Measurements from ENCODE around the gene FARSB. TPM values are rescaled to one million over a fixed set of nuclear protein-coding genes. Genes with fewer than 3 reads are reported as not detected.
A peak's percentile ranks its signal among the peaks of the same experiment; 100 is the strongest.

Gene FARSB
- total and polyA plus RNA-seq, 4 donors, result 16.2 to 41.8 (median 32.4) TPM

DNA sequence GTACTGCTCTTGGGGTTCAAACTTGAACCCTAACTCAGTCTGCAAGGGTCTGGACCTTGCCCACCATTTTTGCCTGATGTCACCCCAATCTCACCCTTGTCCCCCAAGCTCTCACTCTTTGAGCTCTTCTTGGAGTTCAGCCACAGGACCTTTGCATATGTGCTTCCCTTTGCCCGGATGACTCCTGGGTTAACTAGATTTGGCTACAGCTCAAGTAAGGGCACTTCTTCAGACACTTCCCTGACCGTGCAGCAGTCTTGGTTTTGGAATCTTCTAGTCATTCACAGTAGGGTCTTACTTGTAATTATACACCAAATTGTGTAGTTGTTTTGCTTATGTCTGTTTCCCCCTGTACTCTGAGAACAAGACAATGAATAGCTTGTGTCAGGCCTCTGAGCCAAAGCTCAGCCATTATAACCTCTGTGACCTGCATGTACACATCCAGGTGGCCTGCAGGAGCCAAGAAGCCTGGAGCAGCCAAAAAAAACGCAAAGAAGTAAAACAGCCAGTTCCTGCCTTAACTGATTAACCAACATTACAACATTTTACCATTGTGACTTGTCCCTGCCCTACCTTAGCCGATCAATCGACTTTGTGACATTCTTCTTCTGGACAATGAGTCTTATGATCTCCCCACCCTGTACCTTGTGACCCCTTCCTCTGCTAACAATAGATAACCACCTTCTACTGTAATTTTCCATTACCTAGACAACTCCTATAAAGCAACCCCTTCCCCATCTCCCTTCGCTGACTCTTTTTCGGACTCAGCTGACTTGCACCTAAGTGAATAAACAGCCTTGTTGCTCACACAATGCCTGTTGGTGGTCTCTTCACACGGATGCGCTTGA, 14.5 kb upstream of the FARSB start:
- no peak overlapping the region for H3K27ac ChIP-seq (ENCODE audit: low read depth, low read length)
- no peak for DNase-seq (ENCODE audit: low read depth in 4 of 6, low spot score in 6 of 6)
- no peaks in the 10 kb centered on the region for H3K9me3 ChIP-seq (ENCODE audit: control insufficient read depth, insufficient read depth, low read length)
- 74% methylated on average over 9 of the region's 9 CpGs for WGBS (ENCODE audit: insufficient coverage)
- H3K4me1 ChIP-seq (ENCODE audit: control insufficient read depth, insufficient read depth, low read length), result peaks cover 9% of the 10 kb centered on the region
- H3K36me3 ChIP-seq (ENCODE audit: control insufficient read depth, insufficient read depth, low read length), result no peaks in the 10 kb centered on the region
- no peak overlapping the region for H3K4me3 ChIP-seq (ENCODE audit: low read depth, low read length)
- H3K27me3 ChIP-seq (ENCODE audit: control insufficient read depth, insufficient read depth, low read length), result peaks cover 13% of the 10 kb centered on the region

DNA sequence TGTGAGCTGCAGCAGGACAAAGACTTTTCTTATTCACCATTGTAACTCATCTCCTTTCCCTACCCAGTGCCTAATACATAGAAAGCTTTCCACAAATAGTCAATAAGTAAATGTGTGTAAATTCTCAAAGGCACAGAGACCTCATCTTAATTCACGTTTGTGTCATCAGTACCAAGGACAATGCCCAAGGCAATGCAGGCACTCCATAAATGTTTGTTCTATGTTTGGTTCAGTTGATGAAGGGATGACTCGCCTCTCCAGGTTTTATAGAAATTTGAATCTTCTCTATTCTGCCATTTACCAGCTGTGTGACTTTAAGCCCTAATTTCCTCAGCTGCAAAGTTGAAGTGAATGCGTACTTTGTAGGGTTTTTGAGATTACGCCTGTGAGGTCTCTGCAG, 13.5 kb upstream of the FARSB start:
- H3K9me3 ChIP-seq (ENCODE audit: control insufficient read depth, insufficient read depth, low read length), result no peaks in the 10 kb centered on the region
- peaks cover 13% of the 10 kb centered on the region for H3K27me3 ChIP-seq (ENCODE audit: control insufficient read depth, insufficient read depth, low read length)
- no peak overlapping the region for H3K4me3 ChIP-seq (ENCODE audit: low read depth, low read length)
- DNase-seq (ENCODE audit: low read depth in 4 of 6, low spot score in 6 of 6), result no peak
- no peak overlapping the region for H3K27ac ChIP-seq (ENCODE audit: low read depth, low read length)
- H3K36me3 ChIP-seq (ENCODE audit: control insufficient read depth, insufficient read depth, low read length), result no peaks in the 10 kb centered on the region
- peaks cover 9% of the 10 kb centered on the region for H3K4me1 ChIP-seq (ENCODE audit: control insufficient read depth, insufficient read depth, low read length)
- WGBS (ENCODE audit: insufficient coverage), result 86% methylated on average over 2 of the region's 4 CpGs

DNA sequence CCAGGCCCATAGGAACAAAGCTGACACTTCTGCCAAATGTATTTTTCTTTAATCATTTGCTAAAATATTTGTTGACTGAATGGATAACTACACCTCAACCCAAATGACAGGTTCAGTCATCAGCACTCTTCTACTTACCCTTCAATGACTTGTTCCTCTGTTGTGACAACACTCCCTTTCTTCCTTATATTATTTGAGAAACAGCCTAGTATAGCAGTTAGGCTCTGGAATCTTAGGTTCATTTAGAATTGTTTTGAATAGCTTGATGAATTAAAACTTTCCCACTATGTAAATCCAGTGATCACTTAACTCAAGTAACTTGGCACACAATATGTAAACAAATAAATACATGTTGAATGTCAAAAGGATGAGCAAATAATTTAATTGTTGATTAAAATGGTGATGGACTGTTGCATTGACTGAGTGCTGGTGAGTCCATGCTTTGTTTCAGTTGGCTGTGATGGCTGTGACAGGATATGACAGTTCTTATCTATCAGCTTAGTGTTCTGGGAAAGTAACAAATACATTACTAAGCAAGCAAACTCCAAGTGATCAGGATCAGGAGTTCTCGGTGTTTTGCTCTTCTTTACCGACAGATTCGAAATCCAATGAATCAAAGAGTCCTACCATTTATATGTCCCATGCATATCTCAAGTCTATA, 12.7 kb upstream of the FARSB start:
- Histone ChIP-seq H3K36me3 (ENCODE audit: control insufficient read depth, insufficient read depth, low read length) (no peaks in the 10 kb centered on the region), H3K9me3 (ENCODE audit: control insufficient read depth, insufficient read depth, low read length) (no peaks in the 10 kb centered on the region), H3K4me3 (ENCODE audit: low read depth, low read length) (no peak overlapping the region), H3K27ac (ENCODE audit: low read depth, low read length) (no peak overlapping the region), H3K27me3 (ENCODE audit: control insufficient read depth, insufficient read depth, low read length) (peaks cover 13% of the 10 kb centered on the region), H3K4me1 (ENCODE audit: control insufficient read depth, insufficient read depth, low read length) (peaks cover 9% of the 10 kb centered on the region)
- 100% methylated on average over 3 of the region's 3 CpGs for WGBS (ENCODE audit: insufficient coverage)
- DNase-seq (ENCODE audit: low read depth in 4 of 6, low spot score in 6 of 6), result no peak

DNA sequence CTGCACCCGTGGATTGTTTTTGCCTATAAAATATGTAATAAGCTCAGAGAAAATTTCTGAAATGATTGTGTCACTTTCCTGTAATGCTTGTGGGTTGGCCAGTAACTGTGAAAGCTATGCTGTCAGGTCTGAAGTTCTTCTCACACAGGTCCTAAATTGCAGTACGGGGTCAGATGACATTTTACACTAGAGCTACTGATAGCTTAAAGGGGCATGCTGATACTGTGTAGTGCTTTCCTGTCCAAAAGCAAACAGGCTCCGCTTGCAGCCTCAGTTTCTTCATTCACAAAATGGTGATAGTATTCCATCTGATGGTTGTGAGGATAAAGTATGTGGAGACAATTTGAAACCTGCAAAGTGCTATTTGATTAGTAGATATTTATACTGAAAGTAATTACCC, 7.6 kb upstream of the FARSB start:
- DNase-seq (ENCODE audit: low read depth in 4 of 6, low spot score in 6 of 6), result no peak
- 83% methylated on average over 1 of the region's 3 CpGs for WGBS (ENCODE audit: insufficient coverage)
- H3K9me3 ChIP-seq (ENCODE audit: control insufficient read depth, insufficient read depth, low read length), result no peaks in the 10 kb centered on the region

DNA sequence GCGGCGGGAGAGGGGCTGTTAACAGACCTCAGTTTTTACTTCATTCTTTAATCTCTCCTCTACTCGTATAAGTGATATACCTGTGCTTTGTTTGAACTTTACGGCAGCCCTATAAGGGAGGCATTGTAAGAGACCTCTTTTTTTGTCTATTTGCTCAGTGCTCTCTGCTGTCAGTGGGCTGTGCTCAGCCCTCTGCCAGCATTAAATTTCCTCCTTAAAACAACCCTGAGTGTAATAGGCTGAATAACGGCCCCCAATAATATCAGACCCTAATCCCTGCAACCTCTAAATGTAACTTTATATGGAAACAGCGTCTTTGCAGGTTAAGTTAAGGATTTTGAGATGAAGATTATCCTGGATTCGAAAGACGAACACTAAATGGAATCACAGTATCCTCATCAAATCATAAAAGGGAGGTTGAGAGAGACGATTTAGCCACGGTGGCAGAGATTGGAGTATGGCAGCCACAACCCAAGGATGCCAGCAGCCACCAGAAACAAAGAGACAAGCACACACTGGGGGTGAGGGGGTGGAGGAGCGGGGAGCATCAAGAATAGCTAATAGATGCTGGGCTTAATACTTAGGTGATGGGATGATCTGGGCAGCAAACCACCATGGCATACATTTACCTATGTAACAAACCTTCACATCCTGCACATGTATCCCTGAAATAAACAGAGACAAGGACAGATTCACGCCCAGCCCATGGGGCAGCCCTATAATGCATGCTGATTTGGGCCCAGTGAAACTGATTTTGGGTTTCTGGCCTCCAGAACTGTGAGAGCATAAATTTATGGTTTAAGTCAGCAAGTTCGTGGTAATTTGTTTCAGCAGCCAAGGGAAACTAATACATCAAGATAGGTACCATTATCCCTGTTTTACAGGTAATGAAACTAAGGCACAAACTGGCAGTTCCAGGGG, 894 bp upstream of the FARSB start:
- H3K27me3 ChIP-seq (ENCODE audit: control insufficient read depth, insufficient read depth, low read length), result no peaks in the 10 kb centered on the region
- no peaks in the 10 kb centered on the region for H3K36me3 ChIP-seq (ENCODE audit: control insufficient read depth, insufficient read depth, low read length)
- peaks cover 16% of the 10 kb centered on the region for H3K4me1 ChIP-seq (ENCODE audit: control insufficient read depth, insufficient read depth, low read length)
- no peaks in the 10 kb centered on the region for H3K9me3 ChIP-seq (ENCODE audit: control insufficient read depth, insufficient read depth, low read length)
- peak overlapping the region; percentile 99 for H3K4me3 ChIP-seq (ENCODE audit: low read depth, low read length)
- no CpG with 5 or more reads among the region's 13 CpGs for WGBS (ENCODE audit: insufficient coverage)
- peak overlapping the region; percentile 96 for H3K27ac ChIP-seq (ENCODE audit: low read depth, low read length)
- DNase-seq (ENCODE audit: low read depth in 4 of 6, low spot score in 6 of 6), result peak in 3 of 6 donors; percentile 26 to 78 (median 58)

More for the DNA sequence above, 7.6 kb upstream of the FARSB start:
- Histone ChIP-seq H3K27ac (ENCODE audit: low read depth, low read length) (no peak overlapping the region), H3K27me3 (ENCODE audit: control insufficient read depth, insufficient read depth, low read length) (no peaks in the 10 kb centered on the region), H3K36me3 (ENCODE audit: control insufficient read depth, insufficient read depth, low read length) (no peaks in the 10 kb centered on the region), H3K4me1 (ENCODE audit: control insufficient read depth, insufficient read depth, low read length) (no peaks in the 10 kb centered on the region), H3K4me3 (ENCODE audit: low read depth, low read length) (no peak overlapping the region)

DNA sequence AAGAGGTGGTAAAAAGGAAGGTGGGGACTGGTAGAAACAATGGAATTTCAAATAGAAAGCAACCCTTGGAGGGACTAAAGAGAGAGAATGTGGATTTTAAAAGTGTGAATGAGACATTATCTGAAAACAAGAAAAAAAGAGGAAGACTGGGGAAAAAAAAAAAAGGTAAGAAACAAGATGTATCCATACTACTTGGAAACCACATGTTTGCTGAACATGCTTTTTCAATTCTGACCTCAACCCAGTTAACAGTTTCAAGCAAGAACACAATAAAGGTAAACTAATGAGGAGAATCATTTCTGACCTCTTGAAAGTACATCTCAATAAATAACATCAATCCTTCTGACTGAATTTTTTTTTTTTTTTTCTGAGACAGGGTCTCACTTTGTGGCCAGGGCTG, 2.6 kb downstream of the FARSB start:
- DNase-seq (ENCODE audit: low read depth in 4 of 6, low spot score in 6 of 6), result no peak
- no peak overlapping the region for H3K27ac ChIP-seq (ENCODE audit: low read depth, low read length)
- no peaks in the 10 kb centered on the region for H3K27me3 ChIP-seq (ENCODE audit: control insufficient read depth, insufficient read depth, low read length)
- H3K4me3 ChIP-seq (ENCODE audit: low read depth, low read length), result no peak overlapping the region
- H3K4me1 ChIP-seq (ENCODE audit: control insufficient read depth, insufficient read depth, low read length), result peaks cover 16% of the 10 kb centered on the region
- peaks cover under 1% of the 10 kb centered on the region for H3K36me3 ChIP-seq (ENCODE audit: control insufficient read depth, insufficient read depth, low read length)
- H3K9me3 ChIP-seq (ENCODE audit: control insufficient read depth, insufficient read depth, low read length), result no peaks in the 10 kb centered on the region

DNA sequence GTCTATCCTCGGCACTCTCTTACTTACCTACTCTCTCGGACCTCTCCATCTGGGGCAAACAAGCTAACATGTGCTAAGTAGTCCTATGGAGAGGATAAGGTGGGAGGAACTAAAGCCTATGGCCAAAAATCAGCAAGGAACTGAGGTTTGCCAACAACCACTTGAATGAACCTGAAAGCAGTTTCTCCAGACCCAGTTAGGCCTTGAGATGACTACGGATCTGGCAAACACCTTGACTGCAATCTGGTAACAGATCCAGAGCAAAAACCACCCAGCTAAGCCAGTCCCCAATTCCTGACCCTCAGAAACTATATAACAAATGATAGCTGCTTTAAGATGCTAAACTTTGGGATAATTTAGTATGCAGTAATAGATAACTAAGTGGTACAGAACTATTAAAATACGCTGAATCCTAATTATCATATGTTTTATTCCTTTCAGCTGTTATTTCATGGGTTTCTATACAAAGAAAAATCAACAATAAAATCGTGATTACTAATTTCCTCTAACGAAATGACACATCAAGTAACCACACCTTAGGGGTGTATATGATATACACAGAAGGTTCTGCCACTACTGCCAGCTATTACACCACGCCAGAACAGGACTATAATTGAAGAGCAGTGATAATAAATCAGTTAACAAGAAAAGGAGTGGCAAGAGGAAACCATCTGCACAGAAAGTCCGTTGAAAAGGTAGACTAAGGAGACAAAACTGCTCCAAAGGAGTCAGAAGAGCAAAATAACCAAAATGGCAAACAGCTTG, 3.2 kb downstream of the FARSB start:
- no peak overlapping the region for H3K27ac ChIP-seq (ENCODE audit: low read depth, low read length)
- peaks cover 6% of the 10 kb centered on the region for H3K36me3 ChIP-seq (ENCODE audit: control insufficient read depth, insufficient read depth, low read length)
- no peak for DNase-seq (ENCODE audit: low read depth in 4 of 6, low spot score in 6 of 6)
- no peak overlapping the region for H3K4me3 ChIP-seq (ENCODE audit: low read depth, low read length)
- no peaks in the 10 kb centered on the region for H3K9me3 ChIP-seq (ENCODE audit: control insufficient read depth, insufficient read depth, low read length)
- WGBS (ENCODE audit: insufficient coverage), result 75% methylated on average over 2 of the region's 8 CpGs
- no peaks in the 10 kb centered on the region for H3K27me3 ChIP-seq (ENCODE audit: control insufficient read depth, insufficient read depth, low read length)
- H3K4me1 ChIP-seq (ENCODE audit: control insufficient read depth, insufficient read depth, low read length), result peaks cover 16% of the 10 kb centered on the region

DNA sequence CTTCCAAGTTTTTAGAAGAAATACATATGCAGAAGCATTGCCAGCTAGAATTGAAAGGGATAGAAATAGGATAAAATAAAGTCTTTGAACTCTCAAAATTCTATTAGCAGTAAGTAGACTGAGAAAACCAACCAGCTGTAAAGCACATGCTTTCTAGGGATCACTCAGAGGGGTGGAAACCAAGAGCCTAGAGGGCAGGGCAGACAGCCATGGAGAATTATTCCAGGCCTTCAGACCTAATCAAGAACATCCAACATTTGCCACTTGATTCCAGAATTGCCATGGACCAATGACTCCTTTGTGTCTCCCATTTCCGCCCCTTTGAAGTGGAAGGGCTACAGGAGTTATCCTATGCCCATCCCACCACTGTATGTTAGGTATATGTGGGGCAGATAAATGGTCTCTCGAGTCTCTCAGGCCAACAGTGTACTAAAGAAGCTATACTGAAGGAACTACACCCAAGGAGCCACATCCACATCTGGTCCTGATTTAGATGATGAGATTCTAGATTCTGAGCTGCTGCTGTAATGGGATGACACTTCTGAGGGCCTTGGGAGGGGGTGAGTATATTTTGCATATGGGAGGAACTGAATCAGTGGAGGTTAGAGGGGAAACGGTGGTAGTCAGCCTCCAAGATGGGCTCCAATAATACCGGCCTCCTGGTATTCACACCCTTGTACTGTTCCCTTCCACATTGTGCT, 4.0 kb downstream of the FARSB start:
- no CpG with 5 or more reads among the region's 4 CpGs for WGBS (ENCODE audit: insufficient coverage)

More for the DNA sequence above, 4.0 kb downstream of the FARSB start:
- no peak overlapping the region for H3K27ac ChIP-seq (ENCODE audit: low read depth, low read length)
- no peak overlapping the region for H3K4me3 ChIP-seq (ENCODE audit: low read depth, low read length)
- DNase-seq (ENCODE audit: low read depth in 4 of 6, low spot score in 6 of 6), result no peak
- H3K27me3 ChIP-seq (ENCODE audit: control insufficient read depth, insufficient read depth, low read length), result no peaks in the 10 kb centered on the region
- H3K9me3 ChIP-seq (ENCODE audit: control insufficient read depth, insufficient read depth, low read length), result no peaks in the 10 kb centered on the region
- H3K36me3 ChIP-seq (ENCODE audit: control insufficient read depth, insufficient read depth, low read length), result peaks cover 8% of the 10 kb centered on the region
- H3K4me1 ChIP-seq (ENCODE audit: control insufficient read depth, insufficient read depth, low read length), result peaks cover 13% of the 10 kb centered on the region

Measured in spinal cord (tissue), 10 donors.